H9 (cell line): Measurements from ENCODE around the gene SP5. TPM values are rescaled to one million over a fixed set of nuclear protein-coding genes. Genes with fewer than 3 reads are reported as not detected.

Experiments
- DNase-seq: peaks from one replicate; pipeline ENCODE4 v3.0.0-alpha.2; 2017
- H2AFZ ChIP-seq: one replicate; pipeline ENCODE4 v1.6.1; 2013; ENCODE audit warnings: mild to moderate bottlenecking, low read length, control low read depth, moderate library complexity
- H2AK5ac ChIP-seq: 2 replicates; pipeline ENCODE4 v1.6.1; 2013; ENCODE audit warnings: low read length, control low read depth, mixed read lengths; ENCODE audit not compliant: insufficient read length
- H2BK120ac ChIP-seq: one replicate; pipeline ENCODE4 v1.6.1; 2013; ENCODE audit warnings: low read depth, mild to moderate bottlenecking, low read length, control low read depth, inconsistent platforms; ENCODE audit not compliant: poor library complexity, severe bottlenecking
- H2BK12ac ChIP-seq: 2 replicates; pipeline ENCODE4 v1.6.1; 2013; ENCODE audit warnings: low read length, control low read depth, mixed read lengths, low read depth; ENCODE audit not compliant: insufficient read length
- H2BK15ac ChIP-seq: 2 replicates; pipeline ENCODE4 v1.6.1; 2013; ENCODE audit warnings: low read depth, low read length, control low read depth
- H2BK20ac ChIP-seq: one replicate; pipeline ENCODE4 v1.6.1; 2013; ENCODE audit warnings: low read depth, mild to moderate bottlenecking, low read length, control low read depth, inconsistent platforms; ENCODE audit not compliant: poor library complexity, severe bottlenecking
- H2BK5ac ChIP-seq: 2 replicates; pipeline ENCODE4 v1.6.1; 2013; ENCODE audit warnings: low read length, control low read depth, mixed read lengths; ENCODE audit not compliant: insufficient read length
- H3K14ac ChIP-seq: 2 replicates; pipeline ENCODE4 v1.6.1; 2013; ENCODE audit warnings: low read length, control low read depth; ENCODE audit not compliant: insufficient read depth
- H3K18ac ChIP-seq: 2 replicates; pipeline ENCODE4 v1.6.1; 2013; ENCODE audit warnings: low read depth, mild to moderate bottlenecking, mixed read lengths, low read length, control low read depth; ENCODE audit not compliant: insufficient read length
- H3K23ac ChIP-seq: 2 replicates; pipeline ENCODE4 v1.6.1; 2013; ENCODE audit warnings: low read length, control low read depth, mixed read lengths, low read depth; ENCODE audit not compliant: insufficient read length
- H3K23me2 ChIP-seq: 2 replicates; pipeline ENCODE4 v1.6.1; 2013; ENCODE audit warnings: low read depth, mild to moderate bottlenecking, mixed read lengths, low read length, control low read depth; ENCODE audit not compliant: insufficient read length, poor library complexity, severe bottlenecking
- H3K27ac ChIP-seq: 2 replicates; pipeline ENCODE4 v1.5.1; 2013; ENCODE audit warnings: low read length, control low read depth, mixed read lengths, low read depth; ENCODE audit not compliant: insufficient read length
- H3K27me3 ChIP-seq: 2 replicates; pipeline ENCODE4 v1.6.1; 2013; ENCODE audit warnings: low read length, control low read depth, inconsistent platforms; ENCODE audit not compliant: insufficient read depth
- H3K4ac ChIP-seq: 2 replicates; pipeline ENCODE4 v1.6.1; 2013; ENCODE audit warnings: low read depth, mild to moderate bottlenecking, control low read depth, inconsistent platforms, low read length, moderate library complexity
- H3K4me1 ChIP-seq: 2 replicates; pipeline ENCODE4 v1.6.1; 2013; ENCODE audit warnings: low read length, control low read depth, inconsistent platforms; ENCODE audit not compliant: insufficient read depth
- H3K4me2 ChIP-seq: 2 replicates; pipeline ENCODE4 v1.6.1; 2013; ENCODE audit warnings: low read length, control low read depth, mixed read lengths; ENCODE audit not compliant: insufficient read length, insufficient read depth
- H3K56ac ChIP-seq: 2 replicates; pipeline ENCODE4 v1.6.1; 2013; ENCODE audit warnings: low read depth, mild to moderate bottlenecking, mixed read lengths, low read length, control low read depth; ENCODE audit not compliant: insufficient read length
- H3K79me1 ChIP-seq: 2 replicates; pipeline ENCODE4 v1.6.1; 2013; ENCODE audit warnings: low read depth, mild to moderate bottlenecking, moderate library complexity, low read length, control low read depth, inconsistent platforms; ENCODE audit not compliant: insufficient read depth, poor library complexity, severe bottlenecking
- H3K79me2 ChIP-seq: 2 replicates; pipeline ENCODE4 v1.6.1; 2013; ENCODE audit warnings: low read length, control low read depth, inconsistent platforms; ENCODE audit not compliant: insufficient read depth
- H3K9ac ChIP-seq: 2 replicates; pipeline ENCODE4 v1.6.1; 2013; ENCODE audit warnings: low read length, control low read depth, mixed read lengths; ENCODE audit not compliant: insufficient read length; ENCODE audit errors: extremely low read depth
- H3K9me3 ChIP-seq: one replicate; pipeline ENCODE4 v1.6.1; 2013; ENCODE audit warnings: low read depth, low read length, inconsistent platforms; ENCODE audit not compliant: control insufficient read depth
- H3T11ph ChIP-seq: one replicate; pipeline ENCODE4 v1.6.1; 2013; ENCODE audit warnings: mild to moderate bottlenecking, low read length, control low read depth, inconsistent platforms
- H4K20me1 ChIP-seq: one replicate; pipeline ENCODE4 v1.6.1; 2013; ENCODE audit not compliant: control insufficient read depth, insufficient read length, insufficient read depth
- H4K5ac ChIP-seq: 2 replicates; pipeline ENCODE4 v1.6.1; 2013; ENCODE audit warnings: low read depth, mild to moderate bottlenecking, mixed read lengths, low read length, control low read depth; ENCODE audit not compliant: insufficient read length
- H4K8ac ChIP-seq: replicated peaks from 2 replicates; pipeline ENCODE4 v1.6.1; 2013; ENCODE audit warnings: low read length, control low read depth, mixed read lengths, low read depth; ENCODE audit not compliant: insufficient read length
- H4K91ac ChIP-seq: 2 replicates; pipeline ENCODE4 v1.6.1; 2013; ENCODE audit warnings: low read depth, mild to moderate bottlenecking, moderate library complexity, mixed read lengths, low read length, control low read depth; ENCODE audit not compliant: insufficient read length
- H3K27ac Mint-ChIP-seq, 3 experiments: 2 replicates in 2 of 3; 3 replicates in 1 of 3; pipeline ENCODE4 v1.8.0; 2020 to 2021; ENCODE audit warnings: mixed read lengths in 3 of 3, mild to moderate bottlenecking in 1 of 3, moderate library complexity in 1 of 3
- H3K27me3 Mint-ChIP-seq: 2 replicates; pipeline ENCODE4 v1.8.0; 2021; ENCODE audit warnings: low read depth, mild to moderate bottlenecking, moderate library complexity, mixed read lengths
- H3K36me3 Mint-ChIP-seq, 3 experiments: 2 replicates in 2 of 3; 3 replicates in 1 of 3; pipeline ENCODE4 v1.8.0; 2020 to 2021; ENCODE audit warnings: low read depth in 3 of 3, mixed read lengths in 3 of 3; ENCODE audit not compliant: insufficient read depth in 1 of 3
- H3K4me1 Mint-ChIP-seq, 2 experiments: 2 replicates each; pipeline ENCODE4 v1.8.0; 2020; ENCODE audit warnings: mixed read lengths in 2 of 2
- H3K4me3 Mint-ChIP-seq, 2 experiments: 2 replicates in 1 of 2; 3 replicates in 1 of 2; pipeline ENCODE4 v1.8.0; 2020 to 2021; ENCODE audit warnings: mild to moderate bottlenecking in 2 of 2, mixed read lengths in 2 of 2, moderate library complexity in 1 of 2
- H3K9me3 Mint-ChIP-seq, 2 experiments: 2 replicates in 1 of 2; 3 replicates in 1 of 2; pipeline ENCODE4 v1.8.0; 2020; ENCODE audit warnings: mild to moderate bottlenecking in 2 of 2, mixed read lengths in 2 of 2, moderate library complexity in 1 of 2
- WGBS: extraction: QIAGEN DNeasy Blood & Tissue Kit; methylation state at CpG from one replicate; pipeline ENCODE4 v1.1.7; 2013; ENCODE audit warnings: missing lambda C conversion rate, low lambda C conversion rate, mixed read lengths; ENCODE audit not compliant: insufficient read length; ENCODE audit errors: extremely low coverage; 5-methylcytosine and 5-hydroxymethylcytosine counted together
- total RNA-seq: library from RNA; stranded (reverse); gene quantifications from 2 replicates; pipeline ENCODE4 v1.2.1, GENCODE V29; 2021
- TF ChIP-seq, protein P1 (sequence below): fragments of 200-600 bp; sonication (generic); conservative IDR thresholded peaks from 3 replicates; pipeline ENCODE4 v1.8.0; 2021; ENCODE audit warnings: antibody characterized with exemption, mild to moderate bottlenecking

The SP5 gene
- total RNA-seq, 1 experiment from 2014 or later = 1.7 TPM

DNA sequence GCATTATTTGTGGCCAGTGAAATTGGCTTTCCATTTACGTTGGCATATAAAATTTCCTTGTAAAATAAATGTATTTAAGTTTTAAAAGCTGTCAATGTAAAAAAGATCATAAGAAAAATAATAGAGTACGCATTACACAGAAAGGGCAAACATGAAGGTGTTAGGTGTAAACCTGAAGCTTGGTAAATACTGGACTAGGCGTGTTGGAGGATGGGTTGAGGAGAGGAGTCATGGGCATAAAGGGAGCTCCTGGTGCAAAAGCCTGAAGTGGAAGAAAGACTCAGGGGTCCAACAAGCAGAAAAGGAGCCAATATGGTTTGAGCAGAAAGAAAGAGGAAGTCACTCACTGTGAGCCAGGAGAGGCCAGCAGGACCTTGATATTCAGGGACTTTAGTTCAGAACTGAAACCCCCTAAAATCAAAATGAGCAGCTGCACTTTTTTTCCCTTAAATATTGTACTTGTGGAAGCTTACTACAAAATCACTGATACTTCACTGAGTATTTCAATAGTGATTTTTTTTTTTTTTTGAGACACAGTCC, 24.4 kb downstream of the SP5 start:
- no peak for DNase-seq
- Histone ChIP-seq H2BK12ac (no peak overlapping the region), H3K27ac (no peak overlapping the region), H4K5ac (no peak overlapping the region), H3K79me2 (no peaks in the 10 kb centered on the region), H3K9ac (no peak overlapping the region), H3K4me2 (no peak overlapping the region), H3T11ph (no peak overlapping the region), H2BK15ac (no peak overlapping the region), H3K79me1 (no peaks in the 10 kb centered on the region), H3K9me3 (no peaks in the 10 kb centered on the region), H3K14ac (no peak overlapping the region), H3K4ac (no peak overlapping the region), H4K91ac (no peak overlapping the region), H4K8ac (no peak overlapping the region), H2AFZ (no peak overlapping the region), H2BK5ac (no peak overlapping the region), H3K18ac (no peak overlapping the region), H2BK120ac (no peak overlapping the region), H4K20me1 (no peaks in the 10 kb centered on the region), H3K27me3 (no peaks in the 10 kb centered on the region), H3K4me1 (no peaks in the 10 kb centered on the region), H3K23me2 (no peaks in the 10 kb centered on the region), H3K56ac (no peak overlapping the region), H2AK5ac (no peak overlapping the region), H3K23ac (no peak overlapping the region), H2BK20ac (no peak overlapping the region)
- Mint-ChIP-seq H3K4me3 (no peak overlapping the region), H3K36me3 (peaks cover 0 to 2% (median 0%) of the 10 kb centered on the region in 3 experiments; a peak in 2 of 7 replicates), H3K27ac (no peak overlapping the region), H3K4me1 (peaks cover 7 to 8% of the 10 kb centered on the region in 2 experiments), H3K9me3 (peaks cover 2 to 3% of the 10 kb centered on the region in 2 experiments; a peak in 3 of 5 replicates), H3K27me3 (peaks cover 2% of the 10 kb centered on the region; the same call in 1 of the 2 replicates)
- no CpG with 5 or more reads among the region's 3 CpGs for WGBS
- TF ChIP-seq, protein P1, sequence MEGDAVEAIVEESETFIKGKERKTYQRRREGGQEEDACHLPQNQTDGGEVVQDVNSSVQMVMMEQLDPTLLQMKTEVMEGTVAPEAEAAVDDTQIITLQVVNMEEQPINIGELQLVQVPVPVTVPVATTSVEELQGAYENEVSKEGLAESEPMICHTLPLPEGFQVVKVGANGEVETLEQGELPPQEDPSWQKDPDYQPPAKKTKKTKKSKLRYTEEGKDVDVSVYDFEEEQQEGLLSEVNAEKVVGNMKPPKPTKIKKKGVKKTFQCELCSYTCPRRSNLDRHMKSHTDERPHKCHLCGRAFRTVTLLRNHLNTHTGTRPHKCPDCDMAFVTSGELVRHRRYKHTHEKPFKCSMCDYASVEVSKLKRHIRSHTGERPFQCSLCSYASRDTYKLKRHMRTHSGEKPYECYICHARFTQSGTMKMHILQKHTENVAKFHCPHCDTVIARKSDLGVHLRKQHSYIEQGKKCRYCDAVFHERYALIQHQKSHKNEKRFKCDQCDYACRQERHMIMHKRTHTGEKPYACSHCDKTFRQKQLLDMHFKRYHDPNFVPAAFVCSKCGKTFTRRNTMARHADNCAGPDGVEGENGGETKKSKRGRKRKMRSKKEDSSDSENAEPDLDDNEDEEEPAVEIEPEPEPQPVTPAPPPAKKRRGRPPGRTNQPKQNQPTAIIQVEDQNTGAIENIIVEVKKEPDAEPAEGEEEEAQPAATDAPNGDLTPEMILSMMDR = no peak
